HuH-7 (cell line): ENCODE data around the gene INSIG1.

Source experiments
- DNase-seq: peaks from one replicate; pipeline ENCODE4 v3.0.0; 2011; ENCODE audit warnings: low spot score

Gene INSIG1

GRCh38 chr7:155349601-155350331, 52.1 kb downstream of the INSIG1 start:
- peak; percentile 56 for DNase-seq

DNA sequence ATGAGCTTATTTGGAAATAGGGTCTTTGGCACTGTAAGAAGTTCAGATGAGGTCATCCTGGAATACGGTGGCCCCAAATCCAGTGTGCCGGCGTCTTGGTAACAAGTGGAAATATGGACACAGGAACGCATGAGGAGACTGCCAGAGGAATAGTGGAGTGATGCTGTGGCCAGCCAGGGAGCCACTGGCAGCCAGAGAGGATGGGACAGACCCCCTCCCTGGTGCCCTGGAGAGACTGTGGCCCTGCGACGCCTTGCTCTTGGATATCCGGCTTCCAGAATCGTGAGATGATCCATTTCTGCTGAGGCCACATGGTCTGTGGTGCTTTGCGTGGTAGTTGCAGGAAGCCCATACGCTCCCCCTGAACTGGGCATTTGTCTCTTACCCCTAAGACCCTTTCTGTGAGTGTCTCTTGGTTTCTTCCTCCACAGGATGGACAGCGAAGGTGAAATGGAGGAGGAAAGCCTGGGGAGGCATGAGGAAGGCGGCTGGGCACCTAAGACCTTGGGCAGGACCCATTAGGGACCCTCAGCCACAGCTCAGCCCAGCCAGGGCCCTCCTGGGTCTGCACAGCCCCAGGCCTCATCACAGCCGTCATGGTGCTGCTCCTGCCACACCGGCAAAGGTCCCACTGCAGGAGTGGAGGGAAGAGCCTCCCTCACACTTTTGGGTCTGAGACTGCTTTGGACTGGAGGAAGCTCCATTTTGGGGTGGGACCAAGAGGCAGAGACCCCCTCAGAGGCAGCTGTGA, 53.6 kb downstream of the INSIG1 start:
- DNase-seq = no peak

- DNase-seq = no peak
These were observed 54.5 kb downstream of the INSIG1 start for GRCh38 chr7:155352076-155352752.

DNA sequence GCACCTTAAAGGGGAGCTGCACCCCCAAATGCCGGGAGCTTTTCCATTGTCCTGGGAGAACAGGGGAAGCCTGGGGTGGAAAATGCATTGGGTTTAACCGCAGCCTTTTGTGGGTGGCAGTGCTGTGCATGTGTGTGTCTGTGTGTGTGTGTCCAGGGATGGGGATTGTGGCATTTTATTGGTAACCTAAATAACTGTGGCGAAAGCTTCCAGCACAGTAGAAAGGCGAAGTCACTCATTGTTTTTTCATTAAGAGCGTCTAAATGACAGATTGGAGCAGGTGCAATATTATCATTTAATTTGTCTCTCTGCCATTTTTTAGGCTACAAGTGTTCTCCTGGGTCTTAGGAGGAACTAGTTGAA, 55.1 kb downstream of the INSIG1 start:
- DNase-seq = no peak

DNA sequence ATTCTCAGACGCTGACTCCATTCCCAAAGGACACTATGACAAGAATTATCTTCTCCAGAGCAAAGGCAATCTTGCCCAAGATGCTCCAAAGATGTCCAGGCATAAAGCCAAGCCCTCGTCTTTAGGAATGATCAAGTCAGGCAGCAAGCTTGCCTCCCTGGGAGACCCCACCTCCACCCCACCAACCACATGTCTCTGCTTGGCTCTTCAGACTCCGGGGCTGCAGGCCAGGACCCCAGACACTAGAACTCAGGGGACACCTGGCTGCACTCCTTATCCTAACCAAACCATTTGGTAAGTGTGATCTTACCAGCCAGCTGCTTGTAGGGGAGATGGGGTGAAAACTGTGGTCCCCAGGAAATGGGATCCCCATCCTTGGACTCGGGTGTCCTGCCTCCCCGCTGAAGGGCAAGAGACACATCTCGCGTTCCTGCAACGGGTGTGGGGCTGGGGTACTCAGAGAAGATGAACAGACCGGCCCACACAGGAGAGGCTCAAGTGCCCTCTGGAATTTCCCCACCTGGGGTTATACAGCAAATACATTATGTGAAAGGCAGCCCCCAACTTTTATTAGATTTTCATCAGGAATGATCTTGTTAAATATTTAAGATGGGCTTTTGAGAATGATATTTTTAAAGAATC, 55.7 kb downstream of the INSIG1 start:
- DNase-seq = no peak

- no peak for DNase-seq
These were observed 56.8 kb downstream of the INSIG1 start for GRCh38 chr7:155354371-155355048.

GRCh38 chr7:155355176-155355575, 57.5 kb downstream of the INSIG1 start:
- no peak for DNase-seq

DNA sequence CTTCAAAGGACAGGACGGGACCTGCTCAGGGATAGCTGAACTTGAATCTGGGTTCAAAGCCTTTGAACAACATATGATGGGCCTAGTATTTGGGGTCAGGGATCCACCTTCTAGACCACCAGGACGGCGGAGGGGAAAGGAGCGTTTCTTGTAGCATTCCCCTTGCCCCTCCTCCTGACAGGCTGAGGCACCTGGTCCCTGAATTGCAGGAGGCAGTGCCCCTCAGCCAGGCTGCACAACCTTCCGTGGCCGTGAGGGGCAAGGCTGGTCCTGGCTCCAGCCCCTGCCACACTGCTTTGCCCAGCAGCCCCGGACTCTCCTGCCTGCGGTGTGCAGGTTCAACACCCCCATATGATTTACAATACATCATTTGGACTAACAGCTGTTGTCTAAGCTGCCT, 58.1 kb downstream of the INSIG1 start:
- DNase-seq = no peak

GRCh38 chr7:155356323-155357105, 58.8 kb downstream of the INSIG1 start:
- peak; percentile 77 for DNase-seq

- no peak for DNase-seq
These were observed 59.9 kb downstream of the INSIG1 start for GRCh38 chr7:155357573-155358041.

GRCh38 chr7:155358066-155358947, 60.6 kb downstream of the INSIG1 start:
- no peak for DNase-seq

DNA sequence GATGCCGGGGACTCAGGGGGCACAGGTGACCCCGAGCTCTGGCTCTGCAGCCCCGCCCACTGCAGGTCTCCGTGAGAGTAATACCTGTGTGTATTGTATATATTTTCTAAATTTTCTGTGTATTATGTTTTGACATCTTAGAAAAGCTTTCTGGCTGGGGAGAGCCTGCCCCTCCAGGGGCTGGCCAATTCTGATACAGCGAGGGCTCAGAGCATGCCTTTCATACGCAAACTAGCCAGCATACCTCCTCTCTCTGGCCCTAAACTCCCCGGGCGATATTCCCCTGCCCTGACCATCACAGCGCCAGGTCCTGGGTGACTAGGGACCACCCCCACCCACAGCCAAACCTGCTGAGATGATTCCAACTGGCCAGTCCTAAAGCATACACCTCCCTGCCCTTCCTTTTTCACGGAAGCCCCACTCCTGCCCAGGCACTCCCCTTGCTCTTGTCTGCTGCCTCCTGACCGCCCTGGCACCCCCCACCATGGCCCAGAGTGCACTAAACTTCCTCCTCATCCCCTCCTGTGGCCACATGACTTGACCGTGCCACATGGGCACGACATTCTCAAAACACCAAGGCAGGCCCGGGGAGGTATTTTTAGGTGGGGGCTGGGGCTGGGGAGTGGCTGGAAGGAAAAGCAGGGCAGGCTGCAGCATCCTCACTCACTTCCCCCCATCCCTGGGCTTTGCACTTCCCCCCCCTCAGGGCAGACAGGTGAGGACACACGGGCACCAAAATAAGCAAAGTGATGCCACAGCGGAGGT, 61.5 kb downstream of the INSIG1 start:
- DNase-seq = no peak
